Eye (tissue), 1 donor: ENCODE results near the gene MMEL1.
"Not testable (repeated sequence)": the region's sequence is repeated elsewhere in the genome, so short reads cannot be mapped to it uniquely, and the experiment has no call there.

ENCODE experiments used
- DNase-seq: peaks from one replicate; pipeline ENCODE4 v3.0.0-alpha.2; 2015

The MMEL1 gene

GRCh38 chr1:2632561-2633361 lies at the start of gene MMEL1:
MMEL1 (minus strand) TSS chr1:2633016; CDS start chr1:2629484, 3,532 bp downstream.
- no peak for DNase-seq

GRCh38 chr1:2676726-2677125 lies 43.9 kb upstream of the MMEL1 start:
- DNase-seq, result not testable (repeated sequence)

GRCh38 chr1:2671656-2672055 lies 38.8 kb upstream of the MMEL1 start:
- DNase-seq, result not testable (repeated sequence)

- not testable (repeated sequence) for DNase-seq
Measured at GRCh38 chr1:2659806-2660205, 27.0 kb upstream of the MMEL1 start.

- DNase-seq, result not testable (repeated sequence)
Measured at GRCh38 chr1:2657909-2658308, 25.1 kb upstream of the MMEL1 start.

GRCh38 chr1:2657124-2657523 lies 24.3 kb upstream of the MMEL1 start:
- not testable (repeated sequence) for DNase-seq

- DNase-seq, result not testable (repeated sequence)
Measured at GRCh38 chr1:2655598-2656434, 23.0 kb upstream of the MMEL1 start.

- DNase-seq, result not testable (repeated sequence)
Measured at GRCh38 chr1:2654443-2654948, 21.7 kb upstream of the MMEL1 start.

GRCh38 chr1:2653741-2654442 lies 21.1 kb upstream of the MMEL1 start:
- not testable (repeated sequence) for DNase-seq

- DNase-seq, result not testable (repeated sequence)
Measured at GRCh38 chr1:2652926-2653571, 20.2 kb upstream of the MMEL1 start.

GRCh38 chr1:2652152-2652925 lies 19.5 kb upstream of the MMEL1 start:
- not testable (repeated sequence) for DNase-seq

GRCh38 chr1:2650967-2651645 lies 18.3 kb upstream of the MMEL1 start:
- DNase-seq, result no peak

GRCh38 chr1:2646837-2647236 lies 14.0 kb upstream of the MMEL1 start:
- DNase-seq, result no peak

GRCh38 chr1:2645776-2646175 lies 13.0 kb upstream of the MMEL1 start:
- DNase-seq, result no peak

- no peak for DNase-seq
Measured at GRCh38 chr1:2645143-2645542, 12.3 kb upstream of the MMEL1 start.

GRCh38 chr1:2644591-2645101 lies 11.8 kb upstream of the MMEL1 start:
- no peak for DNase-seq

GRCh38 chr1:2644171-2644570 lies 11.4 kb upstream of the MMEL1 start:
- DNase-seq, result no peak

- DNase-seq, result no peak
Measured at GRCh38 chr1:2643414-2644077, 10.7 kb upstream of the MMEL1 start.

- peak; percentile 98 for DNase-seq
Measured at GRCh38 chr1:2642560-2643413, 10.0 kb upstream of the MMEL1 start.
